Omental fat pad (tissue), 4 donors: ENCODE measurements around the gene TMEM119. TPM values are rescaled to one million over a fixed set of nuclear protein-coding genes. Genes with fewer than 3 reads are reported as not detected.

Source experiments
- ATAC-seq: fragments of 150-250 bp; one replicate; pipeline ENCODE4 v1.9.1; 2016; ENCODE audit warnings: mild to moderate bottlenecking, moderate library complexity; ENCODE audit not compliant: low FRiP score
- DNase-seq: peaks from one replicate; pipeline ENCODE4 v3.0.0-alpha.2; 2019; ENCODE audit warnings: low spot score
- total RNA-seq, 4 donors: library from RNA; depleted of rRNA; stranded (reverse); fragments of >200 nt; gene quantifications; one replicate each; pipeline ENCODE4 v1.1.0, GENCODE V29; 2016
- TF ChIP-seq, protein P1 (sequence below), 3 donors: fragments of 450-650 bp; IDR thresholded peaks; one replicate each; pipeline ENCODE4 v1.5.1; 2016 to 2017; ENCODE audit warnings: antibody characterized with exemption in 3 of 3, mild to moderate bottlenecking in 3 of 3, moderate library complexity in 2 of 3

The TMEM119 gene
- total RNA-seq, 4 donors from 2014 or later, result 3.1 to 28.8 (median 8.8) TPM

DNA sequence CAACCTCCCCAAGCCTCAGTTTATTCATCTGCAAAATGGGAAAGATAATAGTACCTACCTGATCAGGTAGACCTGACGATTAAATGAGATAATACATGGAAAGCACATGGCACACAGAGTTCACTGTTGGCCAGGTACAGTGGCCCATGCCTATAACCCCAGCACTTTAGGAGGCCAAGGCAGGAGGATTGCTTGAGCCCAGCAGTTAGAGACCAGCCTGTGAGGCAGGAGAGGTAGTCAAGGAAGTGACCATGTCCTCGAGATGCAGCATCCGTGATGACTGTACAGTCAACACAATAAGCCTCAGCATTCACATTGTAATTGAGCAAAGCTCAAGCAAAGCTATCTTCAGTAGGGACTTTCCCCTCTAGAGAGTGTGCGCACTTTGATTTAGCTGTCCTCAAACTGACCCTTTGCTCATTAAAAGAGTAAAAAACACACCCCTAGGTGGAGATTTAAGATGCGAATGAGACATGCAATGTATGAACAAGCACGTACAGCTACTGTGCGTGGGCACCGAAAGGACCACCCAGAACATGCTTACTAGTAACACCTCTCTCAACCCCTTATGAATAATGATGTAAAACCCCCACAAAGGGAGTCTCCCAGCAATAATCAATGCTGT lies 25.6 kb downstream of the TMEM119 start:
- no peak for ATAC-seq

GRCh38 chr12:108571609-108572165 lies 26.2 kb downstream of the TMEM119 start:
- no peak for DNase-seq
- TF ChIP-seq, protein P1, sequence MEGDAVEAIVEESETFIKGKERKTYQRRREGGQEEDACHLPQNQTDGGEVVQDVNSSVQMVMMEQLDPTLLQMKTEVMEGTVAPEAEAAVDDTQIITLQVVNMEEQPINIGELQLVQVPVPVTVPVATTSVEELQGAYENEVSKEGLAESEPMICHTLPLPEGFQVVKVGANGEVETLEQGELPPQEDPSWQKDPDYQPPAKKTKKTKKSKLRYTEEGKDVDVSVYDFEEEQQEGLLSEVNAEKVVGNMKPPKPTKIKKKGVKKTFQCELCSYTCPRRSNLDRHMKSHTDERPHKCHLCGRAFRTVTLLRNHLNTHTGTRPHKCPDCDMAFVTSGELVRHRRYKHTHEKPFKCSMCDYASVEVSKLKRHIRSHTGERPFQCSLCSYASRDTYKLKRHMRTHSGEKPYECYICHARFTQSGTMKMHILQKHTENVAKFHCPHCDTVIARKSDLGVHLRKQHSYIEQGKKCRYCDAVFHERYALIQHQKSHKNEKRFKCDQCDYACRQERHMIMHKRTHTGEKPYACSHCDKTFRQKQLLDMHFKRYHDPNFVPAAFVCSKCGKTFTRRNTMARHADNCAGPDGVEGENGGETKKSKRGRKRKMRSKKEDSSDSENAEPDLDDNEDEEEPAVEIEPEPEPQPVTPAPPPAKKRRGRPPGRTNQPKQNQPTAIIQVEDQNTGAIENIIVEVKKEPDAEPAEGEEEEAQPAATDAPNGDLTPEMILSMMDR (IDR thresholded peaks at IDR 0.05), result no peak
- no peak for ATAC-seq

More for the DNA sequence above, 25.6 kb downstream of the TMEM119 start:
- TF ChIP-seq, protein P1 (IDR thresholded peaks at IDR 0.05), result no peak
- DNase-seq, result no peak

- ATAC-seq, result no peak
- DNase-seq, result no peak
- TF ChIP-seq, protein P1 (IDR thresholded peaks at IDR 0.05), result no peak
Observed at GRCh38 chr12:108570743-108571608, 26.9 kb downstream of the TMEM119 start.

GRCh38 chr12:108568338-108569154 lies 29.3 kb downstream of the TMEM119 start:
- ATAC-seq (no peak), DNase-seq (no peak)
- TF ChIP-seq, protein P1 (IDR thresholded peaks at IDR 0.05), result no peak

DNA sequence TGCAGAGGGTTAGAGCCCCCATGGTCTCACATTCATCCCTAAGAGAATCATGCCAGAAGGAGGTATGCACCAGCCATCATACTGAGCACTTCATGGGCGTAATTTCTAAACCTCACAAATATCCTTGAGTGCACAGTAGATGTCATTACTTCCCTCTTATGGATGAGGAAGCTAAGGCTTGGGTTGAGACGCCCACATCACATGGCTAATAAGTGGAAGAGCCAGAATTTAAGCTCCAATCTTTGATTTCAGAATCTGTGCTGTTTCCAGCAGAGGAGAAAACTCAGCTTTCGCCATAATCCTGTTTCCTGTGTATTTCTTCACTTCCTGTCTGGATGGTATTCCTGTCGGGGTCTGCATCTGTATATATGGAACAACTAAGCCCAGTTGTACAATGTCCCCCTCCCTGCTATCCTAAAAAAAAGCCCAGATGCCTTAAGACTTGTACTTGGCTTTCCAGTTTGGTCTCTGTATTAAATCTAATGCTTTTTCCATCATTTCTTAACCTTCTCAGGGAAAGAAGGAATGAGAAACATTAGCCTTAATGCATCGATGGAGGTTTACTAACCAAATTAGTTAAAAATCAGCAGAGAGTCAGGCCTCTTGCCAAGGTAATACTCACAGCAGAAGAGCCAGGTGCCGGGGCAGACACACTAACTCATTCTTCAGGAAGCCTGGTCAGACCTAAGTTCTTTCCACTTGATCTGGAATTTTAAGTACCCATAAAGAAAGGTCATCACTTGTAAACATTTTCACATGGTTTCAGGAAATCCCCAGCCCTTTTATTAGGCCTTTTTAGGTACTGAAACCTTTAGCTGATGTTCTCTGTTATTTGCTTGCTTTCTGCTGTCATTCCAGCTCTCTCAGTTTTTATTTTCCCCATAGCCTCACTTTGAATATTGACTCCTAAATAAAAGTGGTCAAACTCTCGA lies 30.2 kb downstream of the TMEM119 start:
- DNase-seq (no peak), ATAC-seq (no peak)
- TF ChIP-seq, protein P1 (IDR thresholded peaks at IDR 0.05), result no peak

GRCh38 chr12:108566452-108566851 lies 31.4 kb downstream of the TMEM119 start:
- ATAC-seq, result no peak
- no peak for DNase-seq
- TF ChIP-seq, protein P1 (IDR thresholded peaks at IDR 0.05), result no peak
